HEK293 (cell line): Measurements from ENCODE around the gene SLC2A11.

Experiments used
- BCL11B ChIP-seq: fragments of 450-650 bp; formaldehyde crosslinking; IDR thresholded peaks from 2 replicates; pipeline ENCODE4 v1.5.1; 2016; ENCODE audit warnings: low read depth, missing biosample characterization, missing genetic modification characterization
- FEZF1 ChIP-seq: fragments of 450-650 bp; formaldehyde crosslinking; IDR thresholded peaks from 2 replicates; pipeline ENCODE4 v1.5.1; 2016; ENCODE audit warnings: missing biosample characterization, missing genetic modification characterization
- GLI4 ChIP-seq: fragments of 450-650 bp; formaldehyde crosslinking; IDR thresholded peaks from 2 replicates; pipeline ENCODE4 v1.5.1; 2016; ENCODE audit warnings: missing biosample characterization, missing genetic modification characterization
- KLF16 ChIP-seq: fragments of 450-650 bp; formaldehyde crosslinking; IDR thresholded peaks from 2 replicates; pipeline ENCODE4 v1.5.1; 2017; ENCODE audit warnings: missing biosample characterization, missing genetic modification characterization
- MEIS1 ChIP-seq: sonication (generic); formaldehyde crosslinking; IDR thresholded peaks from 2 replicates; pipeline ENCODE4 v1.8.1; 2022; ENCODE audit warnings: missing genetic modification reagents, mild to moderate bottlenecking, borderline replicate concordance
- SP3 ChIP-seq: fragments of 450-650 bp; formaldehyde crosslinking; IDR thresholded peaks from 2 replicates; pipeline ENCODE4 v1.5.1; 2016; ENCODE audit warnings: missing biosample characterization, missing genetic modification characterization
- ZBTB17 ChIP-seq: fragments of 450-650 bp; formaldehyde crosslinking; IDR thresholded peaks from 2 replicates; pipeline ENCODE4 v1.5.1; 2016; ENCODE audit warnings: missing biosample characterization, missing genetic modification characterization
- ZBTB21 ChIP-seq: fragments of 450-650 bp; formaldehyde crosslinking; IDR thresholded peaks from 2 replicates; pipeline ENCODE4 v1.5.1; 2017; ENCODE audit warnings: missing biosample characterization, missing genetic modification characterization
- ZBTB8A ChIP-seq: fragments of 450-650 bp; formaldehyde crosslinking; IDR thresholded peaks from 2 replicates; pipeline ENCODE4 v1.5.1; 2016; ENCODE audit warnings: missing biosample characterization, missing genetic modification characterization
- ZEB2 ChIP-seq: fragments of 450-650 bp; formaldehyde crosslinking; IDR thresholded peaks from 2 replicates; pipeline ENCODE4 v1.5.1; 2016; ENCODE audit warnings: missing biosample characterization, missing genetic modification characterization
- ZFHX2 ChIP-seq: fragments of 450-650 bp; formaldehyde crosslinking; conservative IDR thresholded peaks from 2 replicates; pipeline ENCODE4 v1.5.1; 2016; ENCODE audit warnings: missing biosample characterization, missing genetic modification characterization
- ZNF10 ChIP-seq: fragments of 450-650 bp; formaldehyde crosslinking; IDR thresholded peaks from 2 replicates; pipeline ENCODE4 v1.5.1; 2017; ENCODE audit warnings: missing biosample characterization, missing genetic modification characterization
- ZNF174 ChIP-seq: fragments of 450-650 bp; formaldehyde crosslinking; IDR thresholded peaks from 2 replicates; pipeline ENCODE4 v1.5.0; 2017; ENCODE audit warnings: missing biosample characterization, mild to moderate bottlenecking, missing genetic modification characterization
- ZNF211 ChIP-seq: fragments of 450-650 bp; formaldehyde crosslinking; IDR thresholded peaks from 2 replicates; pipeline ENCODE4 v1.5.1; 2016; ENCODE audit warnings: low read depth, missing biosample characterization, missing genetic modification characterization
- ZNF221 ChIP-seq: fragments of 450-650 bp; formaldehyde crosslinking; IDR thresholded peaks from 2 replicates; pipeline ENCODE4 v1.5.1; 2017; ENCODE audit warnings: missing biosample characterization, missing genetic modification characterization, borderline replicate concordance
- ZNF23 ChIP-seq: fragments of 450-650 bp; formaldehyde crosslinking; IDR thresholded peaks from 2 replicates; pipeline ENCODE4 v1.5.1; 2016; ENCODE audit warnings: missing biosample characterization, missing genetic modification characterization, borderline replicate concordance
- ZNF335 ChIP-seq: fragments of 450-650 bp; formaldehyde crosslinking; conservative IDR thresholded peaks from 2 replicates; pipeline ENCODE4 v1.5.1; 2016; ENCODE audit warnings: missing biosample characterization, missing genetic modification characterization
- ZNF350 ChIP-seq: fragments of 450-650 bp; formaldehyde crosslinking; IDR thresholded peaks from 2 replicates; pipeline ENCODE4 v1.5.0; 2017; ENCODE audit warnings: missing biosample characterization, mild to moderate bottlenecking, missing genetic modification characterization
- ZNF354C ChIP-seq: fragments of 450-650 bp; formaldehyde crosslinking; IDR thresholded peaks from 2 replicates; pipeline ENCODE4 v1.5.1; 2016; ENCODE audit warnings: missing biosample characterization, missing genetic modification characterization, low read depth, borderline replicate concordance
- ZNF530 ChIP-seq: fragments of 450-650 bp; formaldehyde crosslinking; IDR thresholded peaks from 2 replicates; pipeline ENCODE4 v1.5.1; 2016; ENCODE audit warnings: low read depth, missing biosample characterization, missing genetic modification characterization
- ZNF585B ChIP-seq: fragments of 450-650 bp; formaldehyde crosslinking; IDR thresholded peaks from 2 replicates; pipeline ENCODE4 v1.5.1; 2016; ENCODE audit warnings: missing biosample characterization, missing genetic modification characterization
- ZNF621 ChIP-seq: fragments of 450-650 bp; formaldehyde crosslinking; IDR thresholded peaks from 2 replicates; pipeline ENCODE4 v1.5.1; 2017; ENCODE audit warnings: missing biosample characterization, missing genetic modification characterization
- ZNF677 ChIP-seq: fragments of 450-650 bp; IDR thresholded peaks from 2 replicates; pipeline ENCODE4 v1.5.0; 2018; ENCODE audit warnings: missing biosample characterization, mild to moderate bottlenecking, missing genetic modification characterization, moderate library complexity
- ZNF785 ChIP-seq: fragments of 450-650 bp; formaldehyde crosslinking; IDR thresholded peaks from 2 replicates; pipeline ENCODE4 v1.5.1; 2016; ENCODE audit warnings: missing biosample characterization, missing genetic modification characterization
- ZXDB ChIP-seq: fragments of 450-650 bp; formaldehyde crosslinking; IDR thresholded peaks from 2 replicates; pipeline ENCODE4 v1.5.1; 2016; ENCODE audit warnings: missing biosample characterization, missing genetic modification characterization
- TF ChIP-seq, protein P1 (sequence below): fragments of 450-650 bp; formaldehyde crosslinking; IDR thresholded peaks from 2 replicates; pipeline ENCODE4 v1.5.1; 2017; ENCODE audit warnings: missing biosample characterization, missing genetic modification characterization
- TF ChIP-seq, protein P2 (sequence below): fragments of 450-650 bp; formaldehyde crosslinking; IDR thresholded peaks from 2 replicates; pipeline ENCODE4 v1.5.1; 2016; ENCODE audit warnings: missing biosample characterization, missing genetic modification characterization
- TF ChIP-seq, protein P3 (sequence below): fragments of 450-650 bp; IDR thresholded peaks from 2 replicates; pipeline ENCODE4 v1.5.1; 2018; ENCODE audit warnings: missing biosample characterization, mild to moderate bottlenecking, missing genetic modification characterization
- TF ChIP-seq, protein P4 (sequence below): fragments of 450-650 bp; formaldehyde crosslinking; IDR thresholded peaks from 2 replicates; pipeline ENCODE4 v1.5.1; 2016; ENCODE audit warnings: missing biosample characterization, missing genetic modification characterization, low read depth
- TF ChIP-seq, protein P5 (sequence below): fragments of 450-650 bp; formaldehyde crosslinking; IDR thresholded peaks from 2 replicates; pipeline ENCODE4 v1.5.1; 2017; ENCODE audit warnings: missing biosample characterization, mild to moderate bottlenecking, missing genetic modification characterization, moderate library complexity

The SLC2A11 gene

DNA sequence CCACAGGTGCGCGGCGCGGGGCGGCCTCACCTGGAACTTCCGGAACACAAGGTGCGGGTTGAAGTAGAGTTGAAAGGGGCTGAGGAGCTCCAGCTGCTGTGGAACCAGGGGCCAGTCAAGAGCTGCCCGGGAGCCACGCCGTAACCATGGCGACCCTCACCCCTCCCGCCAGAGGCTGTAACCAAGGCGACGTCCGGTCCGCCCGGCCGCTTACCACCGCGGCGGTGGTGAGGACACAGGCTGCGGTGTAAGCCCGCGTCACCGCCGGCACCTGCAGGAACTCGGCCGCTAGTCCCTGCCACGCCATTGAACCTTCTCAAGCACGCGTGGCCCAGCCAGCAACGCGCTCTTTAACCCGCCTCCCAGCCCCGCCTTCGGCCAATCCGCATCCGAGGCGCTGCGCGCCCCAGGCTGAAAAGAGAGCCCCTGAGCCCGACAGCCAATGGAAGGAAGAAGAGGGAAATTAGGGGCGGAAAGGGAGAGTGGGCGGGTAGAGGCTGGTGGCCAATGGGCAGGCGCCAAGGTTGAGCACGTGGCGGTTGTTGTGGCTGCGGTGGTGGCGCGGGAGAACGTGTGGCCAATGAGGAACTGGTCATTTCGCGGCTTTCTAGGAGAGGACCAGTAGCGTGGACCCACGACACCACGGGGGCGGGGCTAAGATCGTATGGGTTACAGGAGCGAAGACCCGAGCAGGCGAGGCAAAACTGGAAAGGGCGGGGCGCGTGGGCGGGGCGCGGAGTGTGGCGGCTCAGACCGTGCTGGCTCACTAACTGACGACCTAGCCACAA, 18.8 kb upstream of the SLC2A11 start, which contains the start of gene DERL3 (continued):
- TF ChIP-seq, protein P1, sequence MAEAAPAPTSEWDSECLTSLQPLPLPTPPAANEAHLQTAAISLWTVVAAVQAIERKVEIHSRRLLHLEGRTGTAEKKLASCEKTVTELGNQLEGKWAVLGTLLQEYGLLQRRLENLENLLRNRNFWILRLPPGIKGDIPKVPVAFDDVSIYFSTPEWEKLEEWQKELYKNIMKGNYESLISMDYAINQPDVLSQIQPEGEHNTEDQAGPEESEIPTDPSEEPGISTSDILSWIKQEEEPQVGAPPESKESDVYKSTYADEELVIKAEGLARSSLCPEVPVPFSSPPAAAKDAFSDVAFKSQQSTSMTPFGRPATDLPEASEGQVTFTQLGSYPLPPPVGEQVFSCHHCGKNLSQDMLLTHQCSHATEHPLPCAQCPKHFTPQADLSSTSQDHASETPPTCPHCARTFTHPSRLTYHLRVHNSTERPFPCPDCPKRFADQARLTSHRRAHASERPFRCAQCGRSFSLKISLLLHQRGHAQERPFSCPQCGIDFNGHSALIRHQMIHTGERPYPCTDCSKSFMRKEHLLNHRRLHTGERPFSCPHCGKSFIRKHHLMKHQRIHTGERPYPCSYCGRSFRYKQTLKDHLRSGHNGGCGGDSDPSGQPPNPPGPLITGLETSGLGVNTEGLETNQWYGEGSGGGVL (tag by site-specific recombination): no peak
- TF ChIP-seq, protein P2, sequence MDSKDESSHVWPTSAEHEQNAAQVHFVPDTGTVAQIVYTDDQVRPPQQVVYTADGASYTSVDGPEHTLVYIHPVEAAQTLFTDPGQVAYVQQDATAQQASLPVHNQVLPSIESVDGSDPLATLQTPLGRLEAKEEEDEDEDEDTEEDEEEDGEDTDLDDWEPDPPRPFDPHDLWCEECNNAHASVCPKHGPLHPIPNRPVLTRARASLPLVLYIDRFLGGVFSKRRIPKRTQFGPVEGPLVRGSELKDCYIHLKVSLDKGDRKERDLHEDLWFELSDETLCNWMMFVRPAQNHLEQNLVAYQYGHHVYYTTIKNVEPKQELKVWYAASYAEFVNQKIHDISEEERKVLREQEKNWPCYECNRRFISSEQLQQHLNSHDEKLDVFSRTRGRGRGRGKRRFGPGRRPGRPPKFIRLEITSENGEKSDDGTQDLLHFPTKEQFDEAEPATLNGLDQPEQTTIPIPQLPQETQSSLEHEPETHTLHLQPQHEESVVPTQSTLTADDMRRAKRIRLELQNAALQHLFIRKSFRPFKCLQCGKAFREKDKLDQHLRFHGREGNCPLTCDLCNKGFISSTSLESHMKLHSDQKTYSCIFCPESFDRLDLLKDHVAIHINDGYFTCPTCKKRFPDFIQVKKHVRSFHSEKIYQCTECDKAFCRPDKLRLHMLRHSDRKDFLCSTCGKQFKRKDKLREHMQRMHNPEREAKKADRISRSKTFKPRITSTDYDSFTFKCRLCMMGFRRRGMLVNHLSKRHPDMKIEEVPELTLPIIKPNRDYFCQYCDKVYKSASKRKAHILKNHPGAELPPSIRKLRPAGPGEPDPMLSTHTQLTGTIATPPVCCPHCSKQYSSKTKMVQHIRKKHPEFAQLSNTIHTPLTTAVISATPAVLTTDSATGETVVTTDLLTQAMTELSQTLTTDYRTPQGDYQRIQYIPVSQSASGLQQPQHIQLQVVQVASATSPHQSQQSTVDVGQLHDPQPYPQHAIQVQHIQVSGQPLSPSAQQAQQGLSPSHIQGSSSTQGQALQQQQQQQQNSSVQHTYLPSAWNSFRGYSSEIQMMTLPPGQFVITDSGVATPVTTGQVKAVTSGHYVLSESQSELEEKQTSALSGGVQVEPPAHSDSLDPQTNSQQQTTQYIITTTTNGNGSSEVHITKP (tag by site-specific recombination): no peak
- TF ChIP-seq GLI4 (tag by site-specific recombination) (no peak), ZNF350 (tag by site-specific recombination) (peak; percentile 40; the same call in 1 of the 2 replicates), ZNF530 (tag by site-specific recombination) (no peak), ZNF211 (tag by site-specific recombination) (no peak), ZEB2 (tag by site-specific recombination) (no peak), ZNF677 (tag by site-specific recombination) (no peak), BCL11B (0 out of 2 replicates have a peak, but pooled peaks have one; percentile 16), ZNF585B (tag by site-specific recombination) (no peak), ZFHX2 (tag by site-specific recombination) (peak; percentile 95), ZNF621 (tag by site-specific recombination) (no peak), KLF16 (tag by site-specific recombination) (0 out of 2 replicates have a peak, but pooled peaks have one; percentile 53), ZNF785 (no peak), FEZF1 (tag by site-specific recombination) (peak; percentile 90), ZBTB17 (peak; percentile 52), ZNF335 (tag by site-specific recombination) (peak; percentile 90), ZNF354C (tag by site-specific recombination) (no peak), ZNF174 (tag by site-specific recombination) (no peak), ZBTB8A (tag by site-specific recombination) (no peak), SP3 (tag by site-specific recombination) (peak; percentile 99), ZBTB21 (tag by site-specific recombination) (no peak; the same call in 1 of the 2 replicates), ZNF221 (tag by site-specific recombination) (no peak), MEIS1 (CRISPR knock-in tag) (no peak), ZXDB (tag by site-specific recombination) (peak; percentile 88), ZNF23 (tag by site-specific recombination) (no peak), ZNF10 (tag by site-specific recombination) (no peak)
- TF ChIP-seq, protein P3, sequence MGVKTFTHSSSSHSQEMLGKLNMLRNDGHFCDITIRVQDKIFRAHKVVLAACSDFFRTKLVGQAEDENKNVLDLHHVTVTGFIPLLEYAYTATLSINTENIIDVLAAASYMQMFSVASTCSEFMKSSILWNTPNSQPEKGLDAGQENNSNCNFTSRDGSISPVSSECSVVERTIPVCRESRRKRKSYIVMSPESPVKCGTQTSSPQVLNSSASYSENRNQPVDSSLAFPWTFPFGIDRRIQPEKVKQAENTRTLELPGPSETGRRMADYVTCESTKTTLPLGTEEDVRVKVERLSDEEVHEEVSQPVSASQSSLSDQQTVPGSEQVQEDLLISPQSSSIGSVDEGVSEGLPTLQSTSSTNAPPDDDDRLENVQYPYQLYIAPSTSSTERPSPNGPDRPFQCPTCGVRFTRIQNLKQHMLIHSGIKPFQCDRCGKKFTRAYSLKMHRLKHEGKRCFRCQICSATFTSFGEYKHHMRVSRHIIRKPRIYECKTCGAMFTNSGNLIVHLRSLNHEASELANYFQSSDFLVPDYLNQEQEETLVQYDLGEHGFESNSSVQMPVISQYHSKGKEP (tag by site-specific recombination): no peak
- TF ChIP-seq, protein P4, sequence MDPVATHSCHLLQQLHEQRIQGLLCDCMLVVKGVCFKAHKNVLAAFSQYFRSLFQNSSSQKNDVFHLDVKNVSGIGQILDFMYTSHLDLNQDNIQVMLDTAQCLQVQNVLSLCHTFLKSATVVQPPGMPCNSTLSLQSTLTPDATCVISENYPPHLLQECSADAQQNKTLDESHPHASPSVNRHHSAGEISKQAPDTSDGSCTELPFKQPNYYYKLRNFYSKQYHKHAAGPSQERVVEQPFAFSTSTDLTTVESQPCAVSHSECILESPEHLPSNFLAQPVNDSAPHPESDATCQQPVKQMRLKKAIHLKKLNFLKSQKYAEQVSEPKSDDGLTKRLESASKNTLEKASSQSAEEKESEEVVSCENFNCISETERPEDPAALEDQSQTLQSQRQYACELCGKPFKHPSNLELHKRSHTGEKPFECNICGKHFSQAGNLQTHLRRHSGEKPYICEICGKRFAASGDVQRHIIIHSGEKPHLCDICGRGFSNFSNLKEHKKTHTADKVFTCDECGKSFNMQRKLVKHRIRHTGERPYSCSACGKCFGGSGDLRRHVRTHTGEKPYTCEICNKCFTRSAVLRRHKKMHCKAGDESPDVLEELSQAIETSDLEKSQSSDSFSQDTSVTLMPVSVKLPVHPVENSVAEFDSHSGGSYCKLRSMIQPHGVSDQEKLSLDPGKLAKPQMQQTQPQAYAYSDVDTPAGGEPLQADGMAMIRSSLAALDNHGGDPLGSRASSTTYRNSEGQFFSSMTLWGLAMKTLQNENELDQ (tag by site-specific recombination): no peak
- TF ChIP-seq, protein P5, sequence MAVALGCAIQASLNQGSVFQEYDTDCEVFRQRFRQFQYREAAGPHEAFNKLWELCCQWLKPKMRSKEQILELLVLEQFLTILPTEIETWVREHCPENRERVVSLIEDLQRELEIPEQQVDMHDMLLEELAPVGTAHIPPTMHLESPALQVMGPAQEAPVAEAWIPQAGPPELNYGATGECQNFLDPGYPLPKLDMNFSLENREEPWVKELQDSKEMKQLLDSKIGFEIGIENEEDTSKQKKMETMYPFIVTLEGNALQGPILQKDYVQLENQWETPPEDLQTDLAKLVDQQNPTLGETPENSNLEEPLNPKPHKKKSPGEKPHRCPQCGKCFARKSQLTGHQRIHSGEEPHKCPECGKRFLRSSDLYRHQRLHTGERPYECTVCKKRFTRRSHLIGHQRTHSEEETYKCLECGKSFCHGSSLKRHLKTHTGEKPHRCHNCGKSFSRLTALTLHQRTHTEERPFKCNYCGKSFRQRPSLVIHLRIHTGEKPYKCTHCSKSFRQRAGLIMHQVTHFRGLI: no peak
